Renal cortex interstitium (tissue), 11 donors: ENCODE measurements around the gene TXNL4A. TPM values are rescaled to one million over a fixed set of nuclear protein-coding genes. Genes with fewer than 3 reads are reported as not detected.

Experiments used
- DNase-seq, 11 donors: peaks; one replicate each; pipeline ENCODE4 v3.0.0-alpha.2; 2013; ENCODE audit warnings: low read depth in 9 of 11, low spot score in 4 of 11; ENCODE audit errors: extremely low read depth in 1 of 11
- polyA plus RNA-seq, 3 donors: library from polyadenylated mRNA; unstranded; fragments of 120-200 nt; gene quantifications; one replicate each; pipeline ENCODE4 v1.2.1, GENCODE V29; 2013; ENCODE audit not compliant: insufficient read length in 3 of 3

The TXNL4A gene
- polyA plus RNA-seq, 3 donors, result 92.1 to 98.3 (median 96.8) TPM

- no peak for DNase-seq
These were observed 58.2 kb downstream of the TXNL4A start for GRCh38 chr18:79930020-79930642.

GRCh38 chr18:79928563-79928960 is 59.8 kb downstream of the TXNL4A start:
- DNase-seq, result no peak

GRCh38 chr18:79927607-79928562 is 60.5 kb downstream of the TXNL4A start:
- DNase-seq, result no peak

GRCh38 chr18:79926715-79927606 is 61.4 kb downstream of the TXNL4A start:
- DNase-seq, result no peak

GRCh38 chr18:79926306-79926705 is 62.1 kb downstream of the TXNL4A start:
- DNase-seq, result no peak

- DNase-seq, result peak in 2 of 11 donors; percentile 22 to 43
These were observed 63.3 kb downstream of the TXNL4A start for GRCh38 chr18:79924814-79925731.

GRCh38 chr18:79923896-79924585 is 64.3 kb downstream of the TXNL4A start:
- DNase-seq, result no peak

- no peak for DNase-seq
These were observed 65.4 kb downstream of the TXNL4A start for GRCh38 chr18:79922971-79923411.

GRCh38 chr18:79921984-79922965 is 66.1 kb downstream of the TXNL4A start:
- no peak for DNase-seq

Other genes with a start within 250 kb of the TXNL4A start
- under 1 TPM in 2 of 3 donors, not detected in 1; 0.45 to 0.48 TPM for gene KCNG2, start 190.6 kb downstream of the TXNL4A start, polyA plus RNA-seq
- gene SLC66A2, start 36.9 kb downstream of the TXNL4A start, polyA plus RNA-seq, result 10 to 100 TPM; 18.8 to 31.0 (median 29.6) TPM
- gene HSBP1L1, start 23.9 kb downstream of the TXNL4A start, polyA plus RNA-seq, result 10 to 100 TPM; 17.2 to 29.2 (median 22.2) TPM
- gene RBFA, start 45.9 kb upstream of the TXNL4A start, polyA plus RNA-seq, result 10 to 100 TPM; 31.9 to 44.0 (median 32.9) TPM
- 10 to 100 TPM; 22.6 to 27.8 (median 24.3) TPM for gene ADNP2, start 120.7 kb upstream of the TXNL4A start, polyA plus RNA-seq